Stimulated activated CD8-positive, alpha-beta memory T cell treated with anti-CD3 and anti-CD28 coated beads, Interleukin-2, amount 100 ng/mL, for 48 hours (primary cell): ENCODE measurements around the gene BLCAP.
"Not testable (repeated sequence)": the region's sequence is repeated elsewhere in the genome, so short reads cannot be mapped to it uniquely, and the experiment has no call there.

Experiments
- DNase-seq, 2 donors: peaks; one replicate each; pipeline ENCODE4 v3.0.0-alpha.2; 2020; ENCODE audit warnings: low read depth in 2 of 2

BLCAP gene

GRCh38 chr20:37484331-37484730 is 43.3 kb downstream of the BLCAP start:
- DNase-seq = no peak

GRCh38 chr20:37481610-37482009 is 46.1 kb downstream of the BLCAP start:
- no peak for DNase-seq

- DNase-seq = no peak
Observed at GRCh38 chr20:37480919-37481318, 46.8 kb downstream of the BLCAP start.

- no peak for DNase-seq
Observed at GRCh38 chr20:37479925-37480691, 47.6 kb downstream of the BLCAP start.

GRCh38 chr20:37479266-37479665 is 48.4 kb downstream of the BLCAP start:
- DNase-seq = no peak

GRCh38 chr20:37477041-37477440 is 50.6 kb downstream of the BLCAP start:
- DNase-seq = no peak

- no peak for DNase-seq
Observed at GRCh38 chr20:37475252-37475651, 52.4 kb downstream of the BLCAP start.

GRCh38 chr20:37474386-37474785 is 53.3 kb downstream of the BLCAP start:
- no peak for DNase-seq

- DNase-seq = no peak
Observed at GRCh38 chr20:37473249-37474000, 54.3 kb downstream of the BLCAP start.

GRCh38 chr20:37472435-37472834 is 55.2 kb downstream of the BLCAP start:
- DNase-seq = not testable (repeated sequence)

GRCh38 chr20:37471741-37472235 is 55.9 kb downstream of the BLCAP start:
- no peak for DNase-seq

- not testable (repeated sequence) for DNase-seq
Observed at GRCh38 chr20:37470190-37470589, 57.5 kb downstream of the BLCAP start.

- no peak for DNase-seq
Observed at GRCh38 chr20:37469531-37469930, 58.1 kb downstream of the BLCAP start.

GRCh38 chr20:37468886-37469285 is 58.8 kb downstream of the BLCAP start:
- no peak for DNase-seq
